ENCODE measurements around the gene MAN1A1.
A peak's percentile ranks its signal among the peaks of the same experiment; 100 is the strongest.
"Not testable (repeated sequence)": the region's sequence is repeated elsewhere in the genome, so short reads cannot be mapped to it uniquely, and the experiment has no call there.

MAN1A1 gene

GRCh38 chr6:119349361-119350201 lies at the start of gene MAN1A1:
Gene MAN1A1, minus strand, starts transcription at chr6:119349761. Its CDS starts 696 bp downstream, at chr6:119349065.
- peak; percentile 53 for FAIRE-seq
- peak; percentile 70 for DNase-seq (ENCODE audit: insufficient read length, low spot score)

GRCh38 chr6:119395192-119395591 lies 45.6 kb upstream of the MAN1A1 start:
- DNase-seq (ENCODE audit: insufficient read length, low spot score) (no peak), FAIRE-seq (no peak)

DNA sequence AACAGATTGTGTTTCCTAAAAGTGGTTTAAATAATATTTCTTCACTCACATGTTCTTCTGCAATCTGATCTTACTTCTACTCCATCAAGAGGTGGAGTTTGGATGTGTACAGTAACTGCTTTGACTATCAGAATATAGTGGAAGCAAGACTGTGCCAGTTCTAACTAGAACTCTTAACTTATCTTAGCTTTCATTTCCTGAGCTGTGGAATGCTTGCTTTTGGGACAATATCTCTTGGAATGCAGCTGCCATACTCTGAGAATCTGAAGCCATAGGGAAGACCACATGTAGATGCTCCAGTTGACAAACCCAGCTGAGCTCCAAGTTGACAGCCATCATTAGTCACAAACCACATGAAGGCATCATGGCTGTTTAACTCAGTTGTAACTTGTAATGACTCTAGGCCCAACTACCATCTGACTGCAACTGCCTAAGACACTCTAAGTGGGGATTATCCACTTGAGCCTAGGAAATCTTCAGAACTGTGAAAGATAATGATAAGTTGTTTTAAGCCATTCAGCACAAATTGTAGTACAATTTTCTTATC lies 40.8 kb upstream of the MAN1A1 start:
- no peak for DNase-seq (ENCODE audit: insufficient read length, low spot score)
- FAIRE-seq: no peak

GRCh38 chr6:119385994-119386393 lies 36.4 kb upstream of the MAN1A1 start:
- DNase-seq (ENCODE audit: insufficient read length, low spot score): no peak
- FAIRE-seq: no peak

DNA sequence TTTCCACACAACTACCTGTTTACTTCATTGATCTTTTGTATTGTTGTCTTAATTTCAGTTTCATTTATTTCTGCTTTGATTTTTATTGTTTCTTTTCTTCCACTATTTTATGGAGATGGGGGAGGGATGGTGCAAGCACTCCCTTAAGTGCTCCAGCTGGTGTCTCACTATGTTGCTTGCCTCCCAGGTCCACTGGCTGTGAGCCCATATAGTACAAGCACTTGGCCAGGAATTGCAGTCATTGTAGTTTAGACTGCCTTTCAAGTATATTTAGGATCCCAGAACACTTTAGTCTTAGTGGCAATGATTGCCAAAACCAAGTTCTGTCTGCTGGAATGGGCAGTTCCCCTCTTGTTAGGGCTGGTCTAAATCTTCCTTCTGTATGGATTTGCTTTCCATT lies 34.9 kb upstream of the MAN1A1 start:
- DNase-seq (ENCODE audit: insufficient read length, low spot score) (no peak), FAIRE-seq (no peak)

DNA sequence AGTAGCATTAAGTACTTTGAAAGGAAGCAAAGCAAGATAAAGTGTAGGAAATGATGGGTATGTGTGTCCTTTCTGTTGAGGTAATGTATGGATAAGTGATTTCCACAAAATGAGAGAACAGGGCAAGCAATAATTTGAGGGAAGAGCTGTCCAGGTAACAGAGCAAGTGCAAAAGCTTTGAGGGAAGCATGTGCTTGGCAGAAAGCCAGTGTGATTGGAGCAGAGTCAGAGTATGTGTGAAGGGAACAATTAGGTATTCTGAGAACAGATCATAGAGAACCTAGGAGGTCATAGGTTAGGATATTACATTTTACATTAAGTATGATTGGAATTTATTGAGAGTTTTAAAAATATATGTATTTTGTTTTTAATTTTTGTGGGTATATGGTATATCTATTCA lies 30.2 kb upstream of the MAN1A1 start:
- DNase-seq (ENCODE audit: insufficient read length, low spot score) (no peak), FAIRE-seq (no peak)

GRCh38 chr6:119377043-119377442 lies 27.5 kb upstream of the MAN1A1 start:
- not testable (repeated sequence) for DNase-seq (ENCODE audit: insufficient read length, low spot score); FAIRE-seq

- FAIRE-seq: no peak
- no peak for DNase-seq (ENCODE audit: insufficient read length, low spot score)
Measured at GRCh38 chr6:119370080-119370479, 20.5 kb upstream of the MAN1A1 start.

DNA sequence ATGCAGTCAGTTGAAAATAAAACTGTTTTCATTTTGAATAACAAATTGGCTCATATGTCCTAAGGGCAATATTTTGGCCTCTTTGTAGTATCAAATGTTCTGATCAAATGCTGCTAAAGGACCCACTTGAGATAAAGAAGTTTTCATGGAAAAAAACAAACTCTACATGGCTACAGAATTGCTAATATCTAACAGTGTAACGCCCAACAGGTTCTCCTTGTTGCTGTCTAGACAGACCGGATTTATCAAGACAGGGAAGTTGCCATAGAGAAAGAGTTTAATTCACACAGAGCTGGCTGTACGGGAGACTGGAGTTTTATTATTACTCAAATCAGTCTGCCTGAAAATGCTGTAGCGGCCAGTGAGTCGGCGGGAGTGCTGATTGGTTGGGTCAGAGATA lies 19.4 kb upstream of the MAN1A1 start:
- FAIRE-seq: no peak

GRCh38 chr6:119361209-119361608 lies 11.6 kb upstream of the MAN1A1 start:
- FAIRE-seq: peak; percentile 23
- no peak for DNase-seq (ENCODE audit: insufficient read length, low spot score)

More for the DNA sequence above, 19.4 kb upstream of the MAN1A1 start:
- DNase-seq (ENCODE audit: insufficient read length, low spot score): no peak

DNA sequence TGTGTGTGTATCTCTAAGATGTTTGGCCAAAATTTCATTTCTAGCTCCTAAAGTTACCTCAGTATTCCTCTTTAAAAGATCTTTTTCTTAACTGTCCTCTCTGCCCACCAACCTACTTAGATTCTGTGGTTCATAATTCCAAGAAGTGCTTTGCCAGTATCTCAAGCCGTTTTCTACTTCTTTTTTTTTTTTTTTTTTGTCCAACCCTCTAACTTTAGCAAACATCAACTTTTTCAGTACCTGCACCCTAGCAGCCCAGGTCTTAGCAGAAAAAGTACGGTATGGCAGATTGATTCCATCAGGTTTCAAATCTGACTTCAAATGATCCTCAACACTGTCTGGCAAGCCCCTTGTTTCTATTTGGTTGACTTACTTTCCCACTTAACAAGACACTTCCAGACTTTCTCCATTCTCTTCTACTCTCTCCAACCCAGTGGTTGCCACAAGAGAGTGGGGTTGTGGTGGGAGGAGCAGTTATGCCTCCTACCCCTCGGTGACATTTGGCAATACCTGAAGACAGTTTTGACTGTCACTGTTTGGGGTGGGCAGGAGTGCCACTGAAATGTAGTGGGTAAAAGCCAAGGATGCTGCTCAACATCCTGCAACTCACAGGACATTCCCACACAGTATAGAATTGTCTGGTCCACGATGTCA lies 10.8 kb upstream of the MAN1A1 start:
- FAIRE-seq: no peak
- DNase-seq (ENCODE audit: insufficient read length, low spot score): no peak

DNA sequence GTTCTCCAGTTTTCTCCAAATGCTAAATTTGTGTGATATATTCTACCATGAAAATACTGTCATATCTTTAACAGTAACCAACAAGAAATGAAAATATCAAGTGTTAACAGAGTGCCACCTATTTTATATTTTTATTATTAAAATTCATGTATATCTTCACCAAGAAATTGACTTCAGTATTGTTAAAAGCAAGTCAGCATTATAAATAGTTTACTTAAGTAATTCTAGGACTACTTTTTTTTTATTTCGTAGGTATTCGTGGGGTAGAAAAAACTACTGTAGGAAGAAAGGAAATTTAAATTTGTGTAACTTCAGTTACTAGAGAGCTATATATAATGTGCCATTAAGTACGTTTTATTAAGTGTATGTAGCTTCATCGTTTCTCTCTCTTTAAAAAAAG lies 6.3 kb upstream of the MAN1A1 start:
- no peak for DNase-seq (ENCODE audit: insufficient read length, low spot score)
- no peak for FAIRE-seq

DNA sequence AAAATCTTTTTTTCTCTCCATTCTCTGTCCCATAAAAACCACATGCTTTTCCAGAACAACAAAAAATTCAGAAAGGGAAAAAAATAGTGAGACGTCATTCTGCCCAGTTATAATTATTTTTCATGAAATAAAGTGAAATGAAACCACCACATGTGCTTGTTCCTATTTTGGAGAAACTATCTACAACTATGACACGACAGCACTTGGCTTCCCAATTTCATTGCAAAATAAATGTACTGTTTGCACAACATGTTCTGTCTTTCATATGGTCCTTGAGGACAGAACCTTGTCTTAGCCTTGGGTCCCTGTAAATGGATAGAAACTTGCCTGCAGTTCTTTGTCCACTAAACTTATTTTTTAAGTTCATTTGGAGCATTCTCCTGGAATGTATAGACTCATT lies 5.6 kb upstream of the MAN1A1 start:
- no peak for DNase-seq (ENCODE audit: insufficient read length, low spot score)
- peak; percentile 76 for FAIRE-seq

DNA sequence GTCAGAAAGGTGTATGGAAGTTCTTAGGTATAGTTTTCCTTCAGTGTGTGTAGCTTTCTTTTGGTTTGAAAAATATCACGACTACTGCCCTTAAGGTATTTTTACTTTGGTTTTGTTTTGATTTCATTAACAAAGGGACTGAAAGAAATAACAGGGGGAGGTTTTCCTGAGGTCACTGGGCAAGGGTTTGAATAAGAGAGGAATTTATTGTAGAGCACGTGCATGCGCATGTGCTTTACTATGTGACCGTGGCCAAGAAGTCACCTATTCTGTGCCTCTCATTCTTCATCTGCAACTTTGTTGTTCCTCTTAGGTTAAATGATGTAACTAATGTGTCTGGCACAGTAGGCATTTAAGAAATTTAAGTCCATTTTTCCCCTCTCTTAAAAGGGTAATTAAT lies 4.1 kb upstream of the MAN1A1 start:
- peak; percentile 77 for FAIRE-seq

DNA sequence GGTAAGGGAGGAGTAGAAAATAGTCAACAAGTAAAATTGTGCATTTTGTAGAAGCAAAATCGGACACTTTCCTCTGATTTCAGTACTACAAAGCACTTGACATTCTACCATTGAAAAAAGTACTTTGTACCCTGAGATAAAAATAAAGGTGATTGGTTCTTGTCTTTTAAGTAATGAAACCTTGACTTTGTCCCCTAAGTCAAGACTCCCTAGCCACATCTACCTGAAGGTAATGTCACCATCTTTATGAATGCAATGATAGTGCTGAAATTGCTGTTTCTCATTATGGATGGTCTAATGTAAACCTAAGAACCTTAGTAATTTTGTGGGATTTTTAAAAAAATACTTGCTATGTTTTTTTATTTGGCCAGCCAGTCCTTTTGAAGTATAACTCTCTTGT lies 2.4 kb upstream of the MAN1A1 start:
- DNase-seq (ENCODE audit: insufficient read length, low spot score) (no peak), FAIRE-seq (peak; percentile 83)

More for the DNA sequence above, 4.1 kb upstream of the MAN1A1 start:
- no peak for DNase-seq (ENCODE audit: insufficient read length, low spot score)

DNA sequence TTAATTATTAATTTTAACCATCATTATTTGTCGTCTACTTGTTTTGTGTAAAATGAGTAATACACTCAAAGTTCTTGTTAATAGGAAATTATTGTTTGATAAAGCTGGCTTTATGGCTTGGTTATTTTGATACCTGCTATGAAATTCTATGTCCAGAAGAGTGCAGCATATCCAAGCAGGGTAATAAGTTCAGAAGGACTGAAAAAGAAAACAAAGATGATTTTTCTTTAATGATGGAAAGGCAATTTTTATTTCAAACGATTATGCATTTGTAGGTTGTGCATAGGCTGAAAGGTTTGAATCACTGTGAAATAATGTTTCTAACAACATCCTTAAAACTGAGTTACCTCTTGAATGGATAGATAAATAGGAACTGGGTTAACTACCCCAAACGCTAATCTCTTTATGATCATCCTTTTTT lies 1.4 kb upstream of the MAN1A1 start:
- DNase-seq (ENCODE audit: insufficient read length, low spot score) (no peak), FAIRE-seq (no peak)

DNA sequence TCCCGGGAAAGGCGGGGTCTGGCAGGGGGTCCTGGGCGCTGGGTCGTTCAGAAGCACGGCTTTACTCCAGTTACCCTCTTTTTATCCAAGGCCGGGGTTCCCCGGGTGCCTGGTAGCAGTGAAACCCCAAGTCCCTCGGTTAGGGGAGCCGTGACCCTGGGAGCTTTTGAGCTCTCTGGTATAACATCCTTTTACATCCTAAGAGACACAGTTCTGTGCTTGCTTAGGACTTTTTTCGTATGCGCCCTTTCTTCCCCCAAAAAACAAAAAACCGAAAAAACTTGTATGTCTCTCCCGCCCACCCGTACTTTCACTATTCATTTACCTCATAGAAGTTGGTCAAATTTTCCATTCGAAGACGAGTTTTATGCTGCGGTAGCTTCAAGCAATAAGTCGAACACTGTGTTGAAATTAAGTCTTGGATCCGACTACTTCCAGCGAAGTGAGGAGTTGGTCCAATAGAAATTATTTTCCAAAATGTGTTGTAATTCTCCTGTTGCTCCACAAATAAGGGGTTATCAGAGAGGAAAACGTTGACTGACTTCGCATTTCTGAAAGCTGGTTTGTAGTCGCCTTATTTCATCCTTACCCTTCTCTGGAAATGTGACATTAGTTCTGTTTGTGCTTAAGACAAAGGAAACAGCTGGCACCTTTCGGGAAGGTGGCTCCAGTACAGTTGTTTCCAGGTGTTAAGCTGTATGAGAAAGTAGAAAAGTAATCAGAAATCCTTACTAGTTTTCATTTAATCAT lies 816 bp upstream of the MAN1A1 start:
- FAIRE-seq: peak; percentile 96
- DNase-seq (ENCODE audit: insufficient read length, low spot score): no peak

GRCh38 chr6:119348748-119349360 lies 707 bp downstream of the MAN1A1 start:
- FAIRE-seq (no peak), DNase-seq (ENCODE audit: insufficient read length, low spot score) (no peak)

DNA sequence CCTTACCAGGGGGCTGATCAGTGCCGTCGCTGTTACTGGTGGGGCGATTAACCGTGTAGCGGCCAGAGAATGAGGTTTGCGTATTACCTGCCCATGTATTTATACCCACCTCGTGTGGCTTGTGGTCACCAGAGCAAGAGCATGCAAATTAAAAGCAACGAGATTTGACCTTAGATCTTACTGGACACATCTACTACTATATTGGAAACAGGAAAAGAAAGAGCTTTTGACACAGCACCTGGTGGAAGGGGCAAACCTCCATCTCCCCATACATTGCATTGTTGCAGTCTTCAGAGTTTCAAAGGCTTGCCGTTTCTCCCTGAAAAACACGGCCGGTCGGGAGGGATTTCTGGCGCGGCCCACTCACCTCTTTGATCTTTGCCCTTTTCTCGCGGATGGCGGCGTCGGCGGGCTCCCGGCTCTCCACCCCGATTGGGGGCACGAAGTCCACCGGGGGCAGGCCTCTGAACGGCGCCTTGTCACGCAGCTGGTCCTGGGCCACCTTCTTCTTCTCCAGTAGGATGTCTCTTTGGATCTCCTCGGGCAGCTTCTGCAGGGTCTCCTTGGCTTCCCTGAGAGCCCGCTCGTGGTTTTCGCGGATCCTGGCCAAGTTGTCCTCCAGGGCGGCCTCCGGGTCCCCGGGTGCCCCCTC lies 1.3 kb downstream of the MAN1A1 start:
- DNase-seq (ENCODE audit: insufficient read length, low spot score) (no peak), FAIRE-seq (peak; percentile 78)

DNA sequence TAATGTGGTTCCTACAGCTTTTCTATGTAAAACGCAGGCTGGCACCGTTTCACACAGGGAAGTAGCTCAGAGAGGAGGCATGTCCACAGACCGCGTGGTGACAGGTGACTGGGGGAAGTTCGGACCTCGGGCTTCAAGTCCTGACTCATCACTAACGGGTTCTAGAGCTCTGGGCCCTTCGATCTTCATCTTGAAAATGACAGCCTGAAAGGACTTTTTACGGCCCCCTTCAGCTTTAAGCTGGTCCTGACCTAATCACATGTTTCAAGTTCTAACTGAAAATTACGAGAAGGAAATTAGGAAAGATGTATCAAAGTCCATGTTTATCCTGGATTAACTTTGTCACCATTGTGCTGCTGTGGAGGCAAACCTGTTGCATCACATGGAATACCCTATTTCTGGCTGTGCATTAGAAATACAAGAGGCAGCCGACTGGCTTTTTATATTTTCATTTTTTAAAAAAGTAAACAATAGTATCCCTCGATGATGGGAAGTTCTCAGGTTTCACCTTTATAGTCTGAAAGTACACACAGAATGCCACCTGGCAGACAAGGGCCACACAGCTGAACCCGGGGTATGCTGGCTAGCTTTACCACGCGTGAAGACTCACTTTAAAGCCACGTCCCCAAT lies 2.0 kb downstream of the MAN1A1 start:
- DNase-seq (ENCODE audit: insufficient read length, low spot score) (no peak), FAIRE-seq (peak; percentile 70)

Measured in GM19239 (cell line).